ENCODE data around the gene DESI1.
"Not testable (repeated sequence)": the region's sequence is repeated elsewhere in the genome, so short reads cannot be mapped to it uniquely, and the experiment has no call there.

DESI1 gene

GRCh38 chr22:41620589-41621098 lies at the start of gene DESI1:
Gene DESI1, minus strand, starts transcription at chr22:41621043. Its CDS starts 204 bp downstream, at chr22:41620839.
- DNase-seq (ENCODE audit: low spot score), result no peak

GRCh38 chr22:41668971-41669911 lies 48.4 kb upstream of the DESI1 start:
- DNase-seq (ENCODE audit: low spot score), result no peak

- no peak for DNase-seq (ENCODE audit: low spot score)
Observed at GRCh38 chr22:41664951-41665350, 44.1 kb upstream of the DESI1 start.

- DNase-seq (ENCODE audit: low spot score), result no peak
Observed at GRCh38 chr22:41664490-41664889, 43.6 kb upstream of the DESI1 start.

GRCh38 chr22:41663594-41663993 lies 42.8 kb upstream of the DESI1 start:
- not testable (repeated sequence) for DNase-seq (ENCODE audit: low spot score)

- no peak for DNase-seq (ENCODE audit: low spot score)
Observed at GRCh38 chr22:41661713-41662112, 40.9 kb upstream of the DESI1 start.

- DNase-seq (ENCODE audit: low spot score), result no peak
Observed at GRCh38 chr22:41661088-41661487, 40.2 kb upstream of the DESI1 start.

GRCh38 chr22:41660416-41660815 lies 39.6 kb upstream of the DESI1 start:
- DNase-seq (ENCODE audit: low spot score), result no peak

GRCh38 chr22:41659941-41660340 lies 39.1 kb upstream of the DESI1 start:
- no peak for DNase-seq (ENCODE audit: low spot score)

GRCh38 chr22:41658869-41659268 lies 38.0 kb upstream of the DESI1 start:
- DNase-seq (ENCODE audit: low spot score), result no peak

GRCh38 chr22:41657709-41658108 lies 36.9 kb upstream of the DESI1 start:
- DNase-seq (ENCODE audit: low spot score), result no peak

- DNase-seq (ENCODE audit: low spot score), result no peak
Observed at GRCh38 chr22:41656556-41656955, 35.7 kb upstream of the DESI1 start.

- DNase-seq (ENCODE audit: low spot score), result no peak
Observed at GRCh38 chr22:41654322-41654721, 33.5 kb upstream of the DESI1 start.

- DNase-seq (ENCODE audit: low spot score), result no peak
Observed at GRCh38 chr22:41650821-41651220, 30.0 kb upstream of the DESI1 start.

- no peak for DNase-seq (ENCODE audit: low spot score)
Observed at GRCh38 chr22:41650229-41650628, 29.4 kb upstream of the DESI1 start.

GRCh38 chr22:41648432-41648831 lies 27.6 kb upstream of the DESI1 start:
- DNase-seq (ENCODE audit: low spot score), result no peak

GRCh38 chr22:41647771-41648170 lies 26.9 kb upstream of the DESI1 start:
- no peak for DNase-seq (ENCODE audit: low spot score)

GRCh38 chr22:41642331-41643110 lies 21.7 kb upstream of the DESI1 start:
- DNase-seq (ENCODE audit: low spot score), result no peak

- DNase-seq (ENCODE audit: low spot score), result no peak
Observed at GRCh38 chr22:41641854-41642253, 21.0 kb upstream of the DESI1 start.

GRCh38 chr22:41638748-41639147 lies 17.9 kb upstream of the DESI1 start:
- DNase-seq (ENCODE audit: low spot score), result no peak

GRCh38 chr22:41638124-41638523 lies 17.3 kb upstream of the DESI1 start:
- no peak for DNase-seq (ENCODE audit: low spot score)

GRCh38 chr22:41637623-41638022 lies 16.8 kb upstream of the DESI1 start:
- not testable (repeated sequence) for DNase-seq (ENCODE audit: low spot score)

- DNase-seq (ENCODE audit: low spot score), result no peak
Observed at GRCh38 chr22:41636467-41636866, 15.6 kb upstream of the DESI1 start.
